Tibial nerve (tissue), 4 donors: ENCODE data around the gene MRPS10. TPM values are rescaled to one million over a fixed set of nuclear protein-coding genes. Genes with fewer than 3 reads are reported as not detected.

ENCODE experiments used
- DNase-seq, 2 donors: peaks; one replicate each; pipeline ENCODE4 v3.0.0-alpha.2; 2019; ENCODE audit warnings: low spot score in 2 of 2
- H3K27ac ChIP-seq, 4 donors: fragments of 200-600 bp; sonication (generic) in 3 of 4; one replicate each; pipeline ENCODE4 v1.5.1; 2017 to 2019; ENCODE audit warnings: mild to moderate bottlenecking in 1 of 4
- H3K27me3 ChIP-seq, 2 donors: fragments of 200-600 bp; sonication (generic) in 1 of 2; one replicate each; pipeline versions ENCODE4 v1.5.1 to v1.6.0; 2017 to 2019
- H3K36me3 ChIP-seq, 3 donors: fragments of 200-600 bp; sonication (generic); one replicate each; pipeline ENCODE4 v1.5.1; 2018 to 2019
- H3K4me1 ChIP-seq, 4 donors: fragments of 200-600 bp; sonication (generic) in 3 of 4; one replicate each; pipeline ENCODE4 v1.5.1; 2017 to 2019
- H3K4me3 ChIP-seq, 4 donors: fragments of 200-600 bp; sonication (generic) in 3 of 4; one replicate each; pipeline ENCODE4 v1.5.1; 2017 to 2019; ENCODE audit warnings: mild to moderate bottlenecking in 1 of 4, moderate library complexity in 1 of 4
- H3K9me3 ChIP-seq, 4 donors: fragments of 200-600 bp; sonication (generic) in 3 of 4; one replicate each; pipeline ENCODE4 v1.5.1; 2017 to 2019
- EP300 ChIP-seq, 2 donors: sonication (generic); formaldehyde crosslinking; IDR thresholded peaks; one replicate each; pipeline ENCODE4 v1.6.1; 2017; ENCODE audit warnings: antibody characterized with exemption in 2 of 2, mild to moderate bottlenecking in 1 of 2
- POLR2A ChIP-seq, 2 donors: fragments of 450-650 bp; IDR thresholded peaks; one replicate each; pipeline ENCODE4 v1.6.1; 2017; ENCODE audit warnings: antibody characterized with exemption in 2 of 2, mild to moderate bottlenecking in 2 of 2, moderate library complexity in 2 of 2
- WGBS, 2 donors: methylation state at CpG; one replicate each; pipeline ENCODE4 v1.1.5; 2018; 5-methylcytosine and 5-hydroxymethylcytosine counted together
- total RNA-seq, 4 donors: library from RNA; depleted of rRNA; stranded (reverse); fragments of >200 nt; gene quantifications; one replicate each; pipeline ENCODE4 v1.1.0, GENCODE V29; 2016
- TF ChIP-seq, protein P1 (sequence below), 5 experiments: fragments of 200-600 bp in 3 of 5; fragments of 450-650 bp in 2 of 5; sonication (generic) in 3 of 5; IDR thresholded peaks; one replicate each; pipeline ENCODE4 v1.5.1; 2016 to 2019; ENCODE audit warnings: antibody characterized with exemption in 5 of 5, mild to moderate bottlenecking in 3 of 5, moderate library complexity in 2 of 5

The MRPS10 gene
- total RNA-seq, 4 donors from 2014 or later: 20.7 to 30.6 (median 23.6) TPM

- H3K9me3 ChIP-seq: no peaks in the 10 kb centered on the region
- 80 to 83% methylated on average over 24 of the region's 24 CpGs for WGBS, 2 donors
- peaks cover 0 to 45% (median 2%) of the 10 kb centered on the region in 4 donors for H3K4me1 ChIP-seq
- DNase-seq: no peak
- H3K27ac ChIP-seq: no peak overlapping the region
- H3K4me3 ChIP-seq: no peak overlapping the region
- H3K27me3 ChIP-seq: no peaks in the 10 kb centered on the region
- TF ChIP-seq EP300 (IDR thresholded peaks at IDR 0.05) (no peak), POLR2A (IDR thresholded peaks at IDR 0.05) (no peak)
- TF ChIP-seq, protein P1, sequence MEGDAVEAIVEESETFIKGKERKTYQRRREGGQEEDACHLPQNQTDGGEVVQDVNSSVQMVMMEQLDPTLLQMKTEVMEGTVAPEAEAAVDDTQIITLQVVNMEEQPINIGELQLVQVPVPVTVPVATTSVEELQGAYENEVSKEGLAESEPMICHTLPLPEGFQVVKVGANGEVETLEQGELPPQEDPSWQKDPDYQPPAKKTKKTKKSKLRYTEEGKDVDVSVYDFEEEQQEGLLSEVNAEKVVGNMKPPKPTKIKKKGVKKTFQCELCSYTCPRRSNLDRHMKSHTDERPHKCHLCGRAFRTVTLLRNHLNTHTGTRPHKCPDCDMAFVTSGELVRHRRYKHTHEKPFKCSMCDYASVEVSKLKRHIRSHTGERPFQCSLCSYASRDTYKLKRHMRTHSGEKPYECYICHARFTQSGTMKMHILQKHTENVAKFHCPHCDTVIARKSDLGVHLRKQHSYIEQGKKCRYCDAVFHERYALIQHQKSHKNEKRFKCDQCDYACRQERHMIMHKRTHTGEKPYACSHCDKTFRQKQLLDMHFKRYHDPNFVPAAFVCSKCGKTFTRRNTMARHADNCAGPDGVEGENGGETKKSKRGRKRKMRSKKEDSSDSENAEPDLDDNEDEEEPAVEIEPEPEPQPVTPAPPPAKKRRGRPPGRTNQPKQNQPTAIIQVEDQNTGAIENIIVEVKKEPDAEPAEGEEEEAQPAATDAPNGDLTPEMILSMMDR (IDR thresholded peaks at IDR 0.05): no peak
- H3K36me3 ChIP-seq: peaks cover 0 to 19% (median 0%) of the 10 kb centered on the region in 3 donors
Measured at GRCh38 chr6:42263165-42263728, 45.6 kb upstream of the MRPS10 start.

DNA sequence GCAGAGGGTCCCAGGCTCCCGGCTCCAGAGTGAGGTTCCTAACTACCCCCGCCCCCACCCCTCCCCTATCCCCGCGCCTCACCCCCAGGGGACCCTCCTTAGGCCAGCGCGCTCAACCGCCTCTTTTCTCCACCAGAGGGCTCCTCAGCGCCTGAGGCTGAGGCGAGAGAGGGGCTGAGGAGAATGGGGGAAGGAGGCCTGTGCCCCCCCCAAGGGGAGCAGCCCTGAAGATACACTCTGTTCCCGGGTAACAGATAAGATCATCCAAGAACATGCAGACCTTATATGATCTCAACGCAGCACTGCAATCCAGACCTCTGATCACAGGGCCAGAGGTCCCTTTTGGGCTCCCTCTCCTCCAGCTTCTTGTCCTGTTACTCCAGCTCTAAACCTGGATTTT lies 43.3 kb upstream of the MRPS10 start:
- peak overlapping the region in 1 of 4 donors; percentile 62 for H3K27ac ChIP-seq
- H3K4me1 ChIP-seq: peaks cover 0 to 45% (median 2%) of the 10 kb centered on the region in 4 donors
- TF ChIP-seq, protein P1 (IDR thresholded peaks at IDR 0.05): peak; percentile 26 to 57 (median 49)
- TF ChIP-seq POLR2A (IDR thresholded peaks at IDR 0.05) (no peak), EP300 (IDR thresholded peaks at IDR 0.05) (peak in 1 of 2 donors; percentile 34)
- H3K36me3 ChIP-seq: peaks cover 0 to 34% (median 0%) of the 10 kb centered on the region in 3 donors
- no peaks in the 10 kb centered on the region for H3K27me3 ChIP-seq
- no peak for DNase-seq
- WGBS, 2 donors: 39 to 45% methylated on average over 11 of the region's 11 CpGs
- no peaks in the 10 kb centered on the region for H3K9me3 ChIP-seq
- peak overlapping the region in 2 of 4 donors; percentile 9 to 10 for H3K4me3 ChIP-seq

GRCh38 chr6:42260396-42260888 lies 42.8 kb upstream of the MRPS10 start:
- Histone ChIP-seq H3K4me1 (peaks cover 0 to 45% (median 2%) of the 10 kb centered on the region in 4 donors), H3K4me3 (peak overlapping the region in 2 of 4 donors; percentile 9 to 10), H3K36me3 (peaks cover 0 to 39% (median 0%) of the 10 kb centered on the region in 3 donors), H3K27me3 (no peaks in the 10 kb centered on the region), H3K27ac (peak overlapping the region in 1 of 4 donors; percentile 62), H3K9me3 (no peaks in the 10 kb centered on the region)
- 65 to 74% methylated on average over 5 to 7 of the region's 7 CpGs for WGBS, 2 donors
- no peak for DNase-seq
- TF ChIP-seq, protein P1 (IDR thresholded peaks at IDR 0.05): no peak
- TF ChIP-seq POLR2A (IDR thresholded peaks at IDR 0.05) (no peak), EP300 (IDR thresholded peaks at IDR 0.05) (no peak)

DNA sequence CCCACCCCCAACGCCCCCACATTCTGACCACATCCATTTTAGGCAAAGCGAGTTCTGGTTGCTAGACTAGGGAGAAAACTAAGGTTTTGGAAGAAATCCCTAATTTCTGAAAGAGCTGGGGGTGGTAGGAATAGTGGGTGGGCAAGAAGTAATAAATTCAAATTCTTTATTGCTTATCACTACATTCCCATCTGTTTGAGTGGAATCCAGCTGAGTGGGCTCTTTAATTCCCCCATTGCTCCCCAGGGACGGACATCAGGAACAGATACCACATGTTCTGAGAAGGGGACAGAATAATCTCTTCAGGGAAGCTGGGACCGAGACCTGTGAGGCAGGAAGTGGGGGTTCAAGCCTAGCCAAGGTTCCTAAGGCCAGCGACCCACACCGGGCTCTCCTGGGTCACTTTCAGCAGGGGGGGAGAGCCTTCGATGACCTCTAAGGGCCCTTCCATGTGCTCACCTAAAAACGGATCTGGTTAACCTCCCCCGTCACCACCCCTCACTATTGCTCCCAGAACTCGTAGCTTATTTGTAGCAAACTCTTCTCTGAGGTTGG lies 42.3 kb upstream of the MRPS10 start:
- Histone ChIP-seq H3K27ac (peak overlapping the region in 1 of 4 donors; percentile 62), H3K4me1 (peaks cover 0 to 43% (median 2%) of the 10 kb centered on the region in 4 donors), H3K36me3 (peaks cover 0 to 44% (median 0%) of the 10 kb centered on the region in 3 donors), H3K9me3 (no peaks in the 10 kb centered on the region), H3K4me3 (no peak overlapping the region), H3K27me3 (no peaks in the 10 kb centered on the region)
- no peak for TF ChIP-seq EP300 (IDR thresholded peaks at IDR 0.05)
- TF ChIP-seq, protein P1 (IDR thresholded peaks at IDR 0.05): no peak
- no peak for DNase-seq
- 59 to 60% methylated on average over 10 of the region's 10 CpGs for WGBS, 2 donors

- Histone ChIP-seq H3K4me1 (peaks cover 0 to 36% (median 2%) of the 10 kb centered on the region in 4 donors), H3K27ac (peak overlapping the region in 1 of 4 donors; percentile 62), H3K27me3 (no peaks in the 10 kb centered on the region), H3K36me3 (peaks cover 0 to 51% (median 0%) of the 10 kb centered on the region in 3 donors), H3K4me3 (no peak overlapping the region), H3K9me3 (no peaks in the 10 kb centered on the region)
- WGBS, 2 donors: 68 to 78% methylated on average over 31 of the region's 31 CpGs
- no peak for DNase-seq
- TF ChIP-seq POLR2A (IDR thresholded peaks at IDR 0.05): no peak
- TF ChIP-seq, protein P1 (IDR thresholded peaks at IDR 0.05): no peak
- TF ChIP-seq EP300 (IDR thresholded peaks at IDR 0.05): no peak
Measured at GRCh38 chr6:42259286-42259685, 41.6 kb upstream of the MRPS10 start.
